WTC11 (cell line): ENCODE data around the gene CTTN. TPM values are rescaled to one million over a fixed set of nuclear protein-coding genes. Genes with fewer than 3 reads are reported as not detected.

ENCODE experiments used
- ATAC-seq: fragments of 200-7000 bp; cut with Tn5 transposase; 2 replicates; pipeline ENCODE4 v1.10.0; 2021; ENCODE audit warnings: mild to moderate bottlenecking, moderate library complexity
- CTCF ChIA-PET: fragments of 300-600 bp; sonication (Branson Sonifier 250); formaldehyde crosslinking; loops from one replicate; lab custom pipeline; 2021; ENCODE audit warnings: antibody characterized with exemption; lab: Charles Lee
- POLR2A ChIA-PET: fragments of 350-600 bp; sonication (Branson Sonifier 250); formaldehyde crosslinking; loops from one replicate; lab custom pipeline; 2021; ENCODE audit warnings: antibody characterized with exemption; lab: Charles Lee
- DNase-seq: peaks from one replicate; pipeline ENCODE4 v3.0.0; 2021; ENCODE audit warnings: low spot score
- H3K27ac Mint-ChIP-seq: 2 replicates; pipeline ENCODE4 v1.8.0; 2021; ENCODE audit warnings: mixed read lengths
- H3K27me3 Mint-ChIP-seq: 2 replicates; pipeline ENCODE4 v1.8.0; 2021; ENCODE audit warnings: low read depth, mild to moderate bottlenecking, moderate library complexity, mixed read lengths
- H3K36me3 Mint-ChIP-seq: 2 replicates; pipeline ENCODE4 v1.8.0; 2021; ENCODE audit warnings: mixed read lengths
- H3K4me1 Mint-ChIP-seq: 2 replicates; pipeline ENCODE4 v1.8.0; 2022; ENCODE audit warnings: mixed read lengths
- H3K4me3 Mint-ChIP-seq: 2 replicates; pipeline ENCODE4 v1.8.0; 2021; ENCODE audit warnings: mild to moderate bottlenecking, moderate library complexity, mixed read lengths
- H3K9me3 Mint-ChIP-seq: 2 replicates; pipeline ENCODE4 v1.8.0; 2021; ENCODE audit warnings: mixed read lengths
- ATF2 ChIP-seq: sonication (generic); formaldehyde crosslinking; IDR thresholded peaks from 2 replicates; pipeline ENCODE4 v1.8.1; 2022; ENCODE audit warnings: low read depth, missing genetic modification reagents, borderline replicate concordance
- CREB1 ChIP-seq: sonication (generic); formaldehyde crosslinking; IDR thresholded peaks from 2 replicates; pipeline ENCODE4 v1.8.0; 2023; ENCODE audit warnings: mild to moderate bottlenecking, missing genetic modification reagents
- ELF4 ChIP-seq: sonication (generic); formaldehyde crosslinking; IDR thresholded peaks from 2 replicates; pipeline ENCODE4 v1.8.1; 2022; ENCODE audit warnings: low read depth, mild to moderate bottlenecking, moderate library complexity, missing genetic modification reagents
- ETV6 ChIP-seq: sonication (generic); formaldehyde crosslinking; IDR thresholded peaks from 2 replicates; pipeline ENCODE4 v1.8.1; 2022; ENCODE audit warnings: mild to moderate bottlenecking, missing genetic modification reagents
- FOXK1 ChIP-seq: sonication (generic); formaldehyde crosslinking; IDR thresholded peaks from 2 replicates; pipeline ENCODE4 v1.8.0; 2022; ENCODE audit warnings: mild to moderate bottlenecking, moderate library complexity, missing genetic modification reagents
- FOXP1 ChIP-seq: sonication (generic); formaldehyde crosslinking; IDR thresholded peaks from 2 replicates; pipeline ENCODE4 v1.8.0; 2022; ENCODE audit warnings: missing genetic modification reagents, mild to moderate bottlenecking, moderate library complexity, borderline replicate concordance
- GRHL2 ChIP-seq: fragments of 250-450 bp; sonication (Bioruptor Pico); IDR thresholded peaks from 2 replicates; pipeline ENCODE4 v1.8.0; 2022; ENCODE audit warnings: mild to moderate bottlenecking, moderate library complexity; ENCODE audit not compliant: insufficient replicate concordance, severe bottlenecking
- MXD4 ChIP-seq: fragments of 250-450 bp; sonication (Bioruptor Pico); IDR thresholded peaks from 2 replicates; pipeline ENCODE4 v1.8.0; 2021; ENCODE audit warnings: mild to moderate bottlenecking, moderate library complexity, borderline replicate concordance
- MYBL2 ChIP-seq: sonication (generic); formaldehyde crosslinking; IDR thresholded peaks from 2 replicates; pipeline ENCODE4 v1.8.1; 2023; ENCODE audit warnings: mild to moderate bottlenecking, moderate library complexity, missing genetic modification reagents
- NR2C2 ChIP-seq: sonication (generic); formaldehyde crosslinking; IDR thresholded peaks from 2 replicates; pipeline ENCODE4 v1.8.0; 2022; ENCODE audit warnings: mild to moderate bottlenecking, missing genetic modification reagents
- RORB ChIP-seq: fragments of 250-450 bp; sonication (Bioruptor Pico); IDR thresholded peaks from 2 replicates; pipeline ENCODE4 v1.9.0; 2021; ENCODE audit warnings: mild to moderate bottlenecking
- SOX15 ChIP-seq: fragments of 250-450 bp; sonication (Bioruptor Pico); IDR thresholded peaks from 2 replicates; pipeline ENCODE4 v1.9.0; 2021; ENCODE audit warnings: mild to moderate bottlenecking
- TEAD1 ChIP-seq: sonication (generic); formaldehyde crosslinking; IDR thresholded peaks from 2 replicates; pipeline ENCODE4 v1.8.0; 2022; ENCODE audit warnings: mild to moderate bottlenecking, missing genetic modification reagents
- TP53 ChIP-seq: sonication (generic); formaldehyde crosslinking; IDR thresholded peaks from 2 replicates; pipeline ENCODE4 v1.8.1; 2023; ENCODE audit warnings: mild to moderate bottlenecking, missing genetic modification reagents
- USF2 ChIP-seq: sonication (generic); formaldehyde crosslinking; IDR thresholded peaks from 2 replicates; pipeline ENCODE4 v1.8.1; 2023; ENCODE audit warnings: mild to moderate bottlenecking, missing genetic modification reagents, moderate library complexity
- ZBTB21 ChIP-seq: sonication (generic); formaldehyde crosslinking; IDR thresholded peaks from 2 replicates; pipeline ENCODE4 v1.8.1; 2023; ENCODE audit warnings: mild to moderate bottlenecking, missing genetic modification reagents, borderline replicate concordance
- ZNF121 ChIP-seq: sonication (generic); formaldehyde crosslinking; IDR thresholded peaks from 2 replicates; pipeline ENCODE4 v1.8.0; 2023; ENCODE audit warnings: missing genetic modification reagents
- ZNF317 ChIP-seq: sonication (generic); formaldehyde crosslinking; IDR thresholded peaks from 2 replicates; pipeline ENCODE4 v1.8.1; 2023; ENCODE audit warnings: low read depth, mild to moderate bottlenecking, moderate library complexity, missing genetic modification reagents, borderline replicate concordance
- ZNF423 ChIP-seq: fragments of 250-450 bp; sonication (Bioruptor Pico); IDR thresholded peaks from 2 replicates; pipeline ENCODE4 v2.1.2; 2022; ENCODE audit warnings: mild to moderate bottlenecking, moderate library complexity
- ZNF532 ChIP-seq: fragments of 250-450 bp; sonication (Bioruptor Pico); IDR thresholded peaks from 2 replicates; pipeline ENCODE4 v1.9.0; 2021; ENCODE audit warnings: mild to moderate bottlenecking, borderline replicate concordance
- total RNA-seq: library from RNA; stranded (reverse); gene quantifications from 3 replicates; pipeline ENCODE4 v1.2.3, GENCODE V29; 2021
- TF ChIP-seq, protein P1 (sequence below): sonication (generic); formaldehyde crosslinking; IDR thresholded peaks from 2 replicates; pipeline ENCODE4 v1.8.1; 2022; ENCODE audit warnings: missing genetic modification reagents, borderline replicate concordance
- TF ChIP-seq, protein P2 (sequence below): sonication (generic); formaldehyde crosslinking; IDR thresholded peaks from 2 replicates; pipeline ENCODE4 v1.8.0; 2022; ENCODE audit warnings: mild to moderate bottlenecking, missing genetic modification reagents
- TF ChIP-seq, protein P3 (sequence below): sonication (generic); formaldehyde crosslinking; IDR thresholded peaks from 2 replicates; pipeline ENCODE4 v1.8.1; 2022; ENCODE audit warnings: mild to moderate bottlenecking, moderate library complexity, missing genetic modification reagents

Gene CTTN
- total RNA-seq, 1 experiment from 2014 or later = 281 TPM

DNA sequence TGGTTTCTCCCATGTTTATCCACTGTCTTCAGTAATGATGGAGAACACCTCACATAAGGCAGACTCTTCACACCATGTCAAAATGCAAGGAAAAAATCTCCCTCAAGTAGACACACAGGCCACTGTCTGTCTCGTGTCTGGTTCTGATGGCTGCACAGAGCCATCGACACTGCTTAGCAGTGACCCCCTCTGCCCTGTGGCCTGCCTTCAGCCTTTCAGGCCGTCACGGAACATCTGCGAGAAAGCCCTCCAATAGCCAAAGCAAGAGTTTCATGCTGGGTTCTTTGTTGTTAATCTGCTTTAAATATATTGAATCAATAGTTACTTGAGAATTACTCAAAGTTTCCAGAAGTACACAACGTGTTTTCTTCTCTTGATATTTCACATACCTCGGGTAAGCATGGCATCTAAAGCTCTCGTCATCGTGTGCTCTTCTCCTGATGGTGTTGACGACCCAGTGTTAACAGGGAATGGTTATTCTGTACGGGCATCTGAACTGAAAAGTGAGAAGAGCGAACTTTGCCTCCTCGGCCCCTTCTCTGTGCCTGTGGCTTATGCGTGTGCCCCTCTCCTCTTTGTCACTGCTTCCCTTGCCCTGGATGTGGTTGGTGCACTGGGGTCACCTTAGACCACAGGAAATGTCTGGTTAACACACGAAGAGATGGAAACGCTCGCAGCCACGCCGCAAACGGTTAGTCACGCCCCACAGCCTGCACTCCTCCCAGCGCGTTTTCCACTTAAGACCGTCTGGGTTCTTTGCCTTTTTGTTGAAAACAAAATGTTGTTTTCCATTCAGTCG lies 33.4 kb upstream of the CTTN start (continued):
- TF ChIP-seq, protein P1, sequence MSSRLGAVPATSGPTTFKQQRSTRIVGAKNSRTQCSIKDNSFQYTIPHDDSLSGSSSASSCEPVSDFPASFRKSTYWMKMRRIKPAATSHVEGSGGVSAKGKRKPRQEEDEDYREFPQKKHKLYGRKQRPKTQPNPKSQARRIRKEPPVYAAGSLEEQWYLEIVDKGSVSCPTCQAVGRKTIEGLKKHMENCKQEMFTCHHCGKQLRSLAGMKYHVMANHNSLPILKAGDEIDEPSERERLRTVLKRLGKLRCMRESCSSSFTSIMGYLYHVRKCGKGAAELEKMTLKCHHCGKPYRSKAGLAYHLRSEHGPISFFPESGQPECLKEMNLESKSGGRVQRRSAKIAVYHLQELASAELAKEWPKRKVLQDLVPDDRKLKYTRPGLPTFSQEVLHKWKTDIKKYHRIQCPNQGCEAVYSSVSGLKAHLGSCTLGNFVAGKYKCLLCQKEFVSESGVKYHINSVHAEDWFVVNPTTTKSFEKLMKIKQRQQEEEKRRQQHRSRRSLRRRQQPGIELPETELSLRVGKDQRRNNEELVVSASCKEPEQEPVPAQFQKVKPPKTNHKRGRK = no peak
- no peak for TF ChIP-seq RORB
- no peak for TF ChIP-seq CREB1
- TF ChIP-seq ELF4 = no peak
- TF ChIP-seq ZNF423 = no peak
- TF ChIP-seq SOX15 = no peak

DNA sequence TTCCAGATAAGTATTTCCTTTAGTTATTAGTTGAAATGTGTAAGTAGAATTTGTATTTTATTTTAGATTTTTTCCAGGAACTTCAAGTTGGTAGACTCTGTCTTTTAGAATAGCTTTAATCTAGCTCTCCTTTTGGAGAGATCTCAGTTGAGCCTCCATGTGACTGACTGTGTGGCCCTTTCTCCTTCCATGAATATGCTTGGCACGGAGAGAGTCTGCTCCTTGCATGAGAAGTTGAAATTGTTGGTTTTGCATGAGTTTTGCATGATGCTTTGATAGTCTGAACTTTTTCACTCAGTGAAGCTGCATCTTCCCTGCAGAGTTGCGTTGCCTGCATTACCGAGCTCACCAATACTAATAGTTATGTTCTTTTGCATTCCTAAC lies 32.8 kb upstream of the CTTN start:
- POLR2A ChIA-PET = no interaction called here
- Mint-ChIP-seq H3K4me3 (no peak overlapping the region), H3K27me3 (no peaks in the 10 kb centered on the region), H3K36me3 (peaks cover 64% of the 10 kb centered on the region), H3K9me3 (no peaks in the 10 kb centered on the region), H3K27ac (no peak overlapping the region), H3K4me1 (no peaks in the 10 kb centered on the region)
- DNase-seq (no peak), ATAC-seq (no peak)
- CTCF ChIA-PET = no interaction called here
- TF ChIP-seq MYBL2 = no peak
- TF ChIP-seq FOXP1 (CRISPR knock-in tag) = no peak
- TF ChIP-seq NR2C2 (CRISPR knock-in tag) = no peak
- no peak for TF ChIP-seq ATF2 (CRISPR knock-in tag)
- no peak for TF ChIP-seq TP53 (CRISPR knock-in tag)
- no peak for TF ChIP-seq ZBTB21 (CRISPR knock-in tag)
- TF ChIP-seq ETV6 (CRISPR knock-in tag) = no peak
- TF ChIP-seq ZNF121 (CRISPR knock-in tag) = no peak
- TF ChIP-seq TEAD1 = no peak
- no peak for TF ChIP-seq ZNF532
- no peak for TF ChIP-seq USF2 (CRISPR knock-in tag)
- TF ChIP-seq, protein P2, sequence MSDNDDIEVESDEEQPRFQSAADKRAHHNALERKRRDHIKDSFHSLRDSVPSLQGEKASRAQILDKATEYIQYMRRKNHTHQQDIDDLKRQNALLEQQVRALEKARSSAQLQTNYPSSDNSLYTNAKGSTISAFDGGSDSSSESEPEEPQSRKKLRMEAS (CRISPR knock-in tag) = no peak
- no peak for TF ChIP-seq FOXK1
- no peak for TF ChIP-seq MXD4 (CRISPR knock-in tag)
- TF ChIP-seq GRHL2 (CRISPR knock-in tag) = no peak
- TF ChIP-seq, protein P3, sequence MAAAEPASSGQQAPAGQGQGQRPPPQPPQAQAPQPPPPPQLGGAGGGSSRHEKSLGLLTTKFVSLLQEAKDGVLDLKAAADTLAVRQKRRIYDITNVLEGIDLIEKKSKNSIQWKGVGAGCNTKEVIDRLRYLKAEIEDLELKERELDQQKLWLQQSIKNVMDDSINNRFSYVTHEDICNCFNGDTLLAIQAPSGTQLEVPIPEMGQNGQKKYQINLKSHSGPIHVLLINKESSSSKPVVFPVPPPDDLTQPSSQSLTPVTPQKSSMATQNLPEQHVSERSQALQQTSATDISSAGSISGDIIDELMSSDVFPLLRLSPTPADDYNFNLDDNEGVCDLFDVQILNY (CRISPR knock-in tag) = no peak
- TF ChIP-seq ZNF317 (CRISPR knock-in tag) = no peak
